Measurements from ENCODE around the gene KAT7. TPM values are rescaled to one million over a fixed set of nuclear protein-coding genes. Genes with fewer than 3 reads are reported as not detected.

KAT7 gene
- total RNA-seq: 10 to 100 TPM; 59.0 to 87.5 TPM
- 10 to 100 TPM in 1 of 2 donors, 1 to 10 TPM in 1; 8.7 to 12.4 TPM for polyA plus RNA-seq
- long read RNA-seq, donor 1, full-length matches to known transcripts: 12 of 33 reads
- long read RNA-seq, donor 1, partial matches to known transcripts: 21 of 33 reads
- long read RNA-seq, donor 1, other reads (novel, unspliced or antisense): 0 of 33 reads
- long read RNA-seq, donor 2: 0 reads
- long read RNA-seq, donor 3, full-length matches to known transcripts: 5 of 5 reads
- long read RNA-seq, donor 3, partial matches to known transcripts: 0 of 5 reads
- long read RNA-seq, donor 3, other reads (novel, unspliced or antisense): 0 of 5 reads
- long read RNA-seq, donor 4, full-length matches to known transcripts: 1 of 7 reads
- long read RNA-seq, donor 4, partial matches to known transcripts: 6 of 7 reads
- long read RNA-seq, donor 4, other reads (novel, unspliced or antisense): 0 of 7 reads
- long read RNA-seq, donor 5, full-length matches to known transcripts: 10 of 10 reads
- long read RNA-seq, donor 5, partial matches to known transcripts: 0 of 10 reads
- long read RNA-seq, donor 5, other reads (novel, unspliced or antisense): 0 of 10 reads

DNA sequence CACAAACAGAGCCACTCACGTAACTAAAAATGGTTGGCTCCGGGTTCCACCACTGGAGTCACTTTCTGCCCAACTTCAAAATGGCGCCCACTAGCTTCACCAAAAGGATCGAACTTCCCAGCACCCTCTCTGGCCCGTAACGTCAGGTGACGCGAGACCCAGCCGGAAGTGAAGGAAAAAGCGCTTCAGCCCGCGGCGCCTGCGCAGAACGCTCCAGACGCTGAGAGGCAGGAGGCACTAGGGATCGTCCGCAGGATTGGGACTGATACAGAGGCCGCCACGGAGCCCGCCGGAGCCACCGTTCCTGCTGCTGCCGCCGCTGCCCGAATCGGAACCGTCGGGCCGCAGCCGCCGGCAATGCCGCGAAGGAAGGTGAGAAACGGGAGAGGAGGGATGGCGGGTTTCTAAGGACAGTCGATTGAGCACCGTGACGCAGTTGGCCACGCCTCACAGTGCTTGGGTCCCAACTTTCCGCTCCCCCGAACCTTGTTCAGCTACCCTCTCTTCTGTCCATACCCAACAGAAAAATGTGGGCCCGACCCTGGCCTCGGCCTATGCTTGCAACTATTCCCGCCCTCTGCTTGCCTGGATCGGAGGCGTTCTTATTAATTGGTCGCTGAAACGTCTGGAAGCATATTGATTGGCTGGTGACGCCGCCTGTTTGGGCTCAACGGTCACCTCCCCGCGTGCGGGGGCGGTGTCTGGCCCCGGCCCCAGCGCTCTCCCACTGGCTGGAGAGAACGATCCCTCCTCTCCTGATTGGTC is at the start of gene KAT7:
Gene KAT7, plus strand, starts transcription at position 204 of the 765 bp plus-strand sequence. Its CDS starts 154 bp downstream, at position 358.
- Histone ChIP-seq H3K27ac (ENCODE audit: low read depth in 1 of 2, low read length in 1 of 2) (peak within 1 kb of the TSS; percentile 95 to 98), H3K4me1 (ENCODE audit: control insufficient read depth in 5 of 5, insufficient read depth in 5 of 5, low read length in 5 of 5) (peaks cover 0 to 18% (median 6%) of the 10 kb centered on the region in 5 donors), H3K36me3 (ENCODE audit: control insufficient read depth in 4 of 4, insufficient read depth in 4 of 4, low read length in 4 of 4) (peaks cover 9 to 17% (median 13%) of the 10 kb centered on the region in 4 donors), H3K9ac (ENCODE audit: insufficient read depth in 1 of 2, low read length in 2 of 2) (peak within 1 kb of the TSS; percentile 99), H3K9me3 (ENCODE audit: control insufficient read depth in 4 of 4, insufficient read depth in 3 of 4, low read length in 3 of 4) (no peaks in the 10 kb centered on the region), H3K4me3 (peak within 1 kb of the TSS; percentile 85), H3K27me3 (ENCODE audit: control insufficient read depth in 3 of 3, insufficient read depth in 3 of 3, low read length in 2 of 3) (no peaks in the 10 kb centered on the region)
- ATAC-seq (ENCODE audit: insufficient read depth, low FRiP score): peak; percentile 99
- TF ChIP-seq, protein P1, sequence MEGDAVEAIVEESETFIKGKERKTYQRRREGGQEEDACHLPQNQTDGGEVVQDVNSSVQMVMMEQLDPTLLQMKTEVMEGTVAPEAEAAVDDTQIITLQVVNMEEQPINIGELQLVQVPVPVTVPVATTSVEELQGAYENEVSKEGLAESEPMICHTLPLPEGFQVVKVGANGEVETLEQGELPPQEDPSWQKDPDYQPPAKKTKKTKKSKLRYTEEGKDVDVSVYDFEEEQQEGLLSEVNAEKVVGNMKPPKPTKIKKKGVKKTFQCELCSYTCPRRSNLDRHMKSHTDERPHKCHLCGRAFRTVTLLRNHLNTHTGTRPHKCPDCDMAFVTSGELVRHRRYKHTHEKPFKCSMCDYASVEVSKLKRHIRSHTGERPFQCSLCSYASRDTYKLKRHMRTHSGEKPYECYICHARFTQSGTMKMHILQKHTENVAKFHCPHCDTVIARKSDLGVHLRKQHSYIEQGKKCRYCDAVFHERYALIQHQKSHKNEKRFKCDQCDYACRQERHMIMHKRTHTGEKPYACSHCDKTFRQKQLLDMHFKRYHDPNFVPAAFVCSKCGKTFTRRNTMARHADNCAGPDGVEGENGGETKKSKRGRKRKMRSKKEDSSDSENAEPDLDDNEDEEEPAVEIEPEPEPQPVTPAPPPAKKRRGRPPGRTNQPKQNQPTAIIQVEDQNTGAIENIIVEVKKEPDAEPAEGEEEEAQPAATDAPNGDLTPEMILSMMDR (IDR thresholded peaks at IDR 0.05; ENCODE audit: control extremely low read depth, extremely low read depth): peak; percentile 3
- DNase-seq: peak; percentile 99 to 100 (median 100)
- 0% methylated on average over 59 of the region's 59 CpGs for WGBS, 2 donors

DNA sequence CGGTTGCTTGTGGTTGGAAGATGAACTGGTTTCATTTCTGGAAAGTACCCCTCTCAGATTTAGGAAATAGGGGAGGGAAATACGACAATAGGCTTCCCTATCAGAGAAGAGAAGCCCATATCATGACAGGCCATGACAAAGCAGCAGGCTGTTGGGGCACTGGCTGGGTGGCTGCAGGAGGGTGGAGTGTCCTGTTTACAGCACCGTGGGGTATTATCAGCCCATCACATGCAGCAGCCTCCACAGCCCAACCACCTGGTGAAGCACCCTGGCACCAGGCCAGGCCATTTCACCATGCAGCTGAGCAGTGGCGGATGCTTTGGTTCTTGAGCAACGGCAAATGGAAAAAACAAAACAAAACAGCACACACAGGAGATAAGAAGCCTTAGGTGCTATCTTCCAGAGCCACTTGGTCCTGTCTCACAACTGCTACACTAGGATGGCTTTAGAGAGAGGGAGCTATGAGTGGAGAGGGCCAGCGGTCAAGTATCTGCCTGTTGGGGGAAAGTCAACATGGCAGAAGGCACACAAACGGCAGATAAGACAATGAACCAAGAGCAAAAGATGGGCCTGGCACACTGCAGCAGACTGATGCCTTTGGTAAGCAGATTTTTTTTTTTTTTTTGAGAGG is 48.7 kb upstream of the KAT7 start:
- Histone ChIP-seq H3K27me3 (ENCODE audit: control insufficient read depth in 3 of 3, insufficient read depth in 3 of 3, low read length in 2 of 3) (no peaks in the 10 kb centered on the region), H3K4me1 (ENCODE audit: control insufficient read depth in 5 of 5, insufficient read depth in 5 of 5, low read length in 5 of 5) (peaks cover 12 to 36% (median 19%) of the 10 kb centered on the region in 5 donors), H3K9ac (ENCODE audit: insufficient read depth in 1 of 2, low read length in 2 of 2) (no peak overlapping the region), H3K36me3 (ENCODE audit: control insufficient read depth in 4 of 4, insufficient read depth in 4 of 4, low read length in 4 of 4) (no peaks in the 10 kb centered on the region), H3K4me3 (no peak overlapping the region), H3K27ac (ENCODE audit: low read depth in 1 of 2, low read length in 1 of 2) (peak overlapping the region; percentile 34 to 90), H3K9me3 (ENCODE audit: control insufficient read depth in 4 of 4, insufficient read depth in 3 of 4, low read length in 3 of 4) (no peaks in the 10 kb centered on the region)
- ATAC-seq (ENCODE audit: insufficient read depth, low FRiP score): peak; percentile 23
- peak; percentile 25 to 52 (median 51) for DNase-seq
- TF ChIP-seq, protein P1 (IDR thresholded peaks at IDR 0.05; ENCODE audit: control extremely low read depth, extremely low read depth): no peak
- 12 to 32% methylated on average over 7 of the region's 7 CpGs for WGBS, 2 donors

GRCh38 chr17:49741009-49741691 is 47.3 kb upstream of the KAT7 start:
- 49 to 50% methylated on average over 5 of the region's 5 CpGs for WGBS, 2 donors
- TF ChIP-seq, protein P1 (IDR thresholded peaks at IDR 0.05; ENCODE audit: control extremely low read depth, extremely low read depth): no peak
- H3K36me3 ChIP-seq (ENCODE audit: control insufficient read depth in 4 of 4, insufficient read depth in 4 of 4, low read length in 4 of 4): no peaks in the 10 kb centered on the region
- H3K4me1 ChIP-seq (ENCODE audit: control insufficient read depth in 5 of 5, insufficient read depth in 5 of 5, low read length in 5 of 5): peaks cover 17 to 42% (median 21%) of the 10 kb centered on the region in 5 donors
- ATAC-seq (ENCODE audit: insufficient read depth, low FRiP score) (no peak), DNase-seq (no peak)
- H3K9me3 ChIP-seq (ENCODE audit: control insufficient read depth in 4 of 4, insufficient read depth in 3 of 4, low read length in 3 of 4): no peaks in the 10 kb centered on the region
- no peaks in the 10 kb centered on the region for H3K27me3 ChIP-seq (ENCODE audit: control insufficient read depth in 3 of 3, insufficient read depth in 3 of 3, low read length in 2 of 3)
- H3K9ac ChIP-seq (ENCODE audit: insufficient read depth in 1 of 2, low read length in 2 of 2): no peak overlapping the region
- no peak overlapping the region for H3K4me3 ChIP-seq
- peak overlapping the region; percentile 63 to 65 for H3K27ac ChIP-seq (ENCODE audit: low read depth in 1 of 2, low read length in 1 of 2)
